Adrenal gland (tissue), 12 donors: ENCODE measurements around the gene SDHAF2. TPM values are rescaled to one million over a fixed set of nuclear protein-coding genes. Genes with fewer than 3 reads are reported as not detected.

Experiments
- DNase-seq, 7 donors: peaks; one replicate each; pipeline ENCODE4 v3.0.0-alpha.2; 2019 to 2020
- H3K27ac ChIP-seq, 5 donors: fragments of 200-600 bp; sonication (generic) in 4 of 5; 1 replicate in 3 of 5; 2 replicates in 2 of 5; pipeline versions ENCODE4 v1.5.1 to v1.8.0; 2016 to 2020; ENCODE audit warnings: mild to moderate bottlenecking in 1 of 5
- H3K27me3 ChIP-seq: fragments of 200-600 bp; 2 replicates; pipeline ENCODE4 v1.8.0; 2021
- H3K36me3 ChIP-seq, 2 donors: fragments of 200-600 bp; replicated peaks in 1 of 2; 1 replicate in 1 of 2; 2 replicates in 1 of 2; pipeline versions ENCODE4 v1.5.1 to v1.8.0; 2018 to 2022
- H3K4me1 ChIP-seq, 2 donors: fragments of 200-600 bp; replicated peaks in 1 of 2; 1 replicate in 1 of 2; 2 replicates in 1 of 2; pipeline versions ENCODE4 v1.5.1 to v1.8.0; 2018 to 2021
- H3K4me3 ChIP-seq, 4 donors: fragments of 200-600 bp; sonication (generic) in 3 of 4; one replicate each; pipeline ENCODE4 v1.5.1; 2016 to 2018
- H3K9me3 ChIP-seq, 3 donors: fragments of 200-600 bp; sonication (generic) in 1 of 3; replicated peaks in 1 of 3; 1 replicate in 2 of 3; 2 replicates in 1 of 3; pipeline versions ENCODE4 v1.5.1 to v1.8.0; 2016 to 2021
- POLR2A ChIP-seq, 2 donors: fragments of 450-650 bp; IDR thresholded peaks; one replicate each; pipeline ENCODE4 v1.6.1; 2017; ENCODE audit warnings: antibody characterized with exemption in 2 of 2, mild to moderate bottlenecking in 2 of 2, moderate library complexity in 1 of 2
- WGBS, 4 donors: extraction: QIAGEN DNeasy Blood & Tissue Kit in 2 of 4; methylation state at CpG; one replicate each; pipeline versions ENCODE4 v1.1.5 to v1.1.7; 2013 to 2017; 5-methylcytosine and 5-hydroxymethylcytosine counted together
- intact Hi-C, 2 donors: fragments of 100-400 bp; cut with DNase I; formaldehyde crosslinking; loops; one replicate each; pipeline versions ENCODE4 v1.14.1 to v1.15.0; 2022 to 2023
- polyA plus RNA-seq, 3 donors: library from polyadenylated mRNA; stranded (reverse); fragments of 200-250 nt in 2 of 3; fragments of 350-450 nt in 1 of 3; fragmentation: Illumina TruSeq in 1 of 3; extraction: RNeasy Lipid Tissue Mini Kit (QIAGEN cat#74804) in 1 of 3; gene quantifications; one replicate each; pipeline ENCODE4 v1.2.3, GENCODE V29; 2013 to 2014
- total RNA-seq, 9 donors: library from RNA; depleted of rRNA in 4 of 9; stranded (reverse); fragments of >200 nt in 4 of 9; fragments of 120-200 nt in 1 of 9; fragmentation: NEBNext Ultra II Directional in 1 of 9; extraction: Animal tissue kit (Norgen Biotek cat#: 25700) in 1 of 9; gene quantifications; one replicate each; pipeline versions ENCODE4 v1.1.0 to v1.2.4, GENCODE V29; 2013 to 2023
- TF ChIP-seq, protein P1 (sequence below), 6 experiments: fragments of 450-650 bp in 4 of 6; fragments of 200-600 bp in 2 of 6; sonication (generic) in 1 of 6; IDR thresholded peaks; 1 replicate in 5 of 6; 2 replicates in 1 of 6; pipeline versions ENCODE4 v1.5.1 to v1.8.0; 2016 to 2021; ENCODE audit warnings: antibody characterized with exemption in 6 of 6, mild to moderate bottlenecking in 2 of 6, moderate library complexity in 1 of 6
- donor health status: healthy with polysubstance abuse.
- donor health status: Bipolar disorder and iron deficiency.
- donor health status: DM: yes; HTN: yes; CAD: no.
- donor health status: DM: no; HTN: no; CAD: no.
- donor health status: DM: no; HTN: no; CAD: no.
- donor health status: DM: yes; HTN: yes; CAD: no.

Gene SDHAF2
- total and polyA plus RNA-seq, 12 donors = 28.0 to 69.6 (median 47.9) TPM

- H3K27ac ChIP-seq = no peak overlapping the region
- no peaks in the 10 kb centered on the region for H3K9me3 ChIP-seq
- no peak for DNase-seq
- intact Hi-C loops = no loop called here
- TF ChIP-seq, protein P1, sequence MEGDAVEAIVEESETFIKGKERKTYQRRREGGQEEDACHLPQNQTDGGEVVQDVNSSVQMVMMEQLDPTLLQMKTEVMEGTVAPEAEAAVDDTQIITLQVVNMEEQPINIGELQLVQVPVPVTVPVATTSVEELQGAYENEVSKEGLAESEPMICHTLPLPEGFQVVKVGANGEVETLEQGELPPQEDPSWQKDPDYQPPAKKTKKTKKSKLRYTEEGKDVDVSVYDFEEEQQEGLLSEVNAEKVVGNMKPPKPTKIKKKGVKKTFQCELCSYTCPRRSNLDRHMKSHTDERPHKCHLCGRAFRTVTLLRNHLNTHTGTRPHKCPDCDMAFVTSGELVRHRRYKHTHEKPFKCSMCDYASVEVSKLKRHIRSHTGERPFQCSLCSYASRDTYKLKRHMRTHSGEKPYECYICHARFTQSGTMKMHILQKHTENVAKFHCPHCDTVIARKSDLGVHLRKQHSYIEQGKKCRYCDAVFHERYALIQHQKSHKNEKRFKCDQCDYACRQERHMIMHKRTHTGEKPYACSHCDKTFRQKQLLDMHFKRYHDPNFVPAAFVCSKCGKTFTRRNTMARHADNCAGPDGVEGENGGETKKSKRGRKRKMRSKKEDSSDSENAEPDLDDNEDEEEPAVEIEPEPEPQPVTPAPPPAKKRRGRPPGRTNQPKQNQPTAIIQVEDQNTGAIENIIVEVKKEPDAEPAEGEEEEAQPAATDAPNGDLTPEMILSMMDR (IDR thresholded peaks at IDR 0.05) = no peak
- no peak for TF ChIP-seq POLR2A (IDR thresholded peaks at IDR 0.05)
- peaks cover 0 to 11% of the 10 kb centered on the region in 2 donors for H3K4me1 ChIP-seq
- H3K36me3 ChIP-seq = peaks cover 0 to 87% of the 10 kb centered on the region in 2 donors
- 92 to 100% (median 96%) methylated on average over 2 of the region's 2 CpGs for WGBS, 4 donors
- no peaks in the 10 kb centered on the region for H3K27me3 ChIP-seq
- H3K4me3 ChIP-seq = no peak overlapping the region
Observed at GRCh38 chr11:61406067-61406466, 23.9 kb upstream of the SDHAF2 start.

- Histone ChIP-seq H3K9me3 (no peaks in the 10 kb centered on the region), H3K4me3 (no peak overlapping the region), H3K27me3 (no peaks in the 10 kb centered on the region), H3K27ac (no peak overlapping the region), H3K4me1 (peaks cover 0 to 10% of the 10 kb centered on the region in 2 donors), H3K36me3 (peaks cover 0 to 98% of the 10 kb centered on the region in 2 donors)
- TF ChIP-seq, protein P1 (IDR thresholded peaks at IDR 0.05) = no peak
- no peak for TF ChIP-seq POLR2A (IDR thresholded peaks at IDR 0.05)
- no peak for DNase-seq
- intact Hi-C loops = no loop called here
- WGBS, 4 donors = 92 to 100% (median 96%) methylated on average over 5 of the region's 5 CpGs
Observed at GRCh38 chr11:61406991-61407728, 22.8 kb upstream of the SDHAF2 start.

DNA sequence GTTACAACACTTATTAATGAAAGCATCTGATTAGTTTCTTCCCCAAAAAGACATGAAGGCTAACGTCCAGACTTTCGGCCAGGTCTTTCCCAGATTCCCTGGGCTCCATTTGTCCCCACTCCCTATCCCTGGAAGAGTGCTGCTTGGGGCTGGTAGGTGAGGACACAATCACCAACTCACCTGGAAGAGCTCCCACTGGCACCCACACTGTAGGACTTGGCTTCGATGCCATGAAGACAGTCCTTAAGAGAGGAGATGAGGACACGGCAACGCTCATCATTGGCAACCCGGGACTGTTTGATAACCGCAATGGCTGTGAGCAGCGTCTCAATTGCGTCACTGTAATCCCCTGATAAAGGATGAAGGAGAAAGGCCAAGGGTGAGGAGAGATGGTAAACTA, 18.3 kb upstream of the SDHAF2 start:
- no peaks in the 10 kb centered on the region for H3K9me3 ChIP-seq
- 76 to 87% (median 80%) methylated on average over 9 of the region's 9 CpGs for WGBS, 4 donors
- H3K27me3 ChIP-seq = no peaks in the 10 kb centered on the region
- no peak overlapping the region for H3K27ac ChIP-seq
- intact Hi-C loops = no loop called here
- H3K4me3 ChIP-seq = no peak overlapping the region
- no peak for DNase-seq
- H3K4me1 ChIP-seq = no peaks in the 10 kb centered on the region
- peaks cover 0 to 100% of the 10 kb centered on the region in 2 donors for H3K36me3 ChIP-seq
- TF ChIP-seq, protein P1 (IDR thresholded peaks at IDR 0.05) = no peak
- no peak for TF ChIP-seq POLR2A (IDR thresholded peaks at IDR 0.05)

DNA sequence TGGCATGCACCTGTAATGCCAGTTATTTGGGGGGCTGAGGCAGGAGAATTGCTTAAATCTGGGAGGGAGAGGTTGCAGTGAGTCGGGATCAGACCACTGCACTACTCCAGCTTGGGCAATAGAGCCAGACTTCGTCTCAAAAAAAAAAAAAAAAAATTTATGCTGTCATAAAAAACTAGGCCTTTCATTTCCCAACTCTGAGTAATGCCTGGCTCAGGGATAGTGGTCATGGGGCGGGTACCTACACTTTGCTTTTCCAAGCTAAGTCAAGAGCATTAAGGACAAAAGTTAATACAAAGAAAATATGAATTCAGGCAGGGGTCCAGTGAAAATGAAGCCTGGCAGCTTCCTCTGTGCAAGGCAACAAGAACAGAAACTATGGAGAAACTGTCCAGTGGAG, 16.4 kb upstream of the SDHAF2 start:
- intact Hi-C loops = no loop called here
- Histone ChIP-seq H3K4me1 (peaks cover 0 to 15% of the 10 kb centered on the region in 2 donors), H3K36me3 (peaks cover 0 to 100% of the 10 kb centered on the region in 2 donors), H3K9me3 (no peaks in the 10 kb centered on the region), H3K4me3 (no peak overlapping the region), H3K27me3 (no peaks in the 10 kb centered on the region), H3K27ac (peak overlapping the region in 1 of 5 donors; percentile 35)
- WGBS, 4 donors = 57 to 67% (median 62%) methylated on average over 3 of the region's 3 CpGs
- peak in 1 of 7 donors; percentile 50 for DNase-seq
- TF ChIP-seq POLR2A (IDR thresholded peaks at IDR 0.05) = no peak
- TF ChIP-seq, protein P1 (IDR thresholded peaks at IDR 0.05) = no peak
